Measurements from ENCODE around the gene KIRREL1. TPM values are rescaled to one million over a fixed set of nuclear protein-coding genes. Genes with fewer than 3 reads are reported as not detected.

Gene KIRREL1
- total RNA-seq, 1 donor: 120 TPM

- no peak for TF ChIP-seq CTCF (IDR thresholded peaks at IDR 0.05; ENCODE audit: insufficient read depth, low read depth, low read length)
- H3K4me3 ChIP-seq (ENCODE audit: low read depth, low read length): no peak overlapping the region
- DNase-seq (ENCODE audit: low read depth): no peak
These were observed 147.3 kb downstream of the KIRREL1 start for GRCh38 chr1:158140764-158141192.

GRCh38 chr1:158145173-158145719, 151.8 kb downstream of the KIRREL1 start:
- H3K4me3 ChIP-seq (ENCODE audit: low read depth, low read length): no peak overlapping the region
- no peak for TF ChIP-seq CTCF (IDR thresholded peaks at IDR 0.05; ENCODE audit: insufficient read depth, low read depth, low read length)
- peak; percentile 66 for DNase-seq (ENCODE audit: low read depth)

- no peak for TF ChIP-seq CTCF (IDR thresholded peaks at IDR 0.05; ENCODE audit: insufficient read depth, low read depth, low read length)
- peak; percentile 85 for DNase-seq (ENCODE audit: low read depth)
These were observed 152.7 kb downstream of the KIRREL1 start for GRCh38 chr1:158146165-158146564.

GRCh38 chr1:158146739-158147138, 153.3 kb downstream of the KIRREL1 start:
- no peak overlapping the region for H3K4me3 ChIP-seq (ENCODE audit: low read depth, low read length)
- TF ChIP-seq CTCF (IDR thresholded peaks at IDR 0.05; ENCODE audit: insufficient read depth, low read depth, low read length): no peak
- no peak for DNase-seq (ENCODE audit: low read depth)

More at GRCh38 chr1:158146165-158146564, 152.7 kb downstream of the KIRREL1 start:
- H3K4me3 ChIP-seq (ENCODE audit: low read depth, low read length): no peak overlapping the region

- DNase-seq (ENCODE audit: low read depth): no peak
- no peak overlapping the region for H3K4me3 ChIP-seq (ENCODE audit: low read depth, low read length)
- no peak for TF ChIP-seq CTCF (IDR thresholded peaks at IDR 0.05; ENCODE audit: insufficient read depth, low read depth, low read length)
These were observed 154.0 kb downstream of the KIRREL1 start for GRCh38 chr1:158147401-158147800.

- H3K4me3 ChIP-seq (ENCODE audit: low read depth, low read length): no peak overlapping the region
- no peak for DNase-seq (ENCODE audit: low read depth)
- no peak for TF ChIP-seq CTCF (IDR thresholded peaks at IDR 0.05; ENCODE audit: insufficient read depth, low read depth, low read length)
These were observed 154.4 kb downstream of the KIRREL1 start for GRCh38 chr1:158147869-158148268.

- DNase-seq (ENCODE audit: low read depth): no peak
- TF ChIP-seq CTCF (IDR thresholded peaks at IDR 0.05; ENCODE audit: insufficient read depth, low read depth, low read length): no peak
- no peak overlapping the region for H3K4me3 ChIP-seq (ENCODE audit: low read depth, low read length)
These were observed 155.0 kb downstream of the KIRREL1 start for GRCh38 chr1:158148468-158148867.

All from fibroblast of villous mesenchyme (primary cell).